ENCODE data around the gene DACT2. TPM values are rescaled to one million over a fixed set of nuclear protein-coding genes. Genes with fewer than 3 reads are reported as not detected.

Gene DACT2
- total RNA-seq, 1 donor: not detected

DNA sequence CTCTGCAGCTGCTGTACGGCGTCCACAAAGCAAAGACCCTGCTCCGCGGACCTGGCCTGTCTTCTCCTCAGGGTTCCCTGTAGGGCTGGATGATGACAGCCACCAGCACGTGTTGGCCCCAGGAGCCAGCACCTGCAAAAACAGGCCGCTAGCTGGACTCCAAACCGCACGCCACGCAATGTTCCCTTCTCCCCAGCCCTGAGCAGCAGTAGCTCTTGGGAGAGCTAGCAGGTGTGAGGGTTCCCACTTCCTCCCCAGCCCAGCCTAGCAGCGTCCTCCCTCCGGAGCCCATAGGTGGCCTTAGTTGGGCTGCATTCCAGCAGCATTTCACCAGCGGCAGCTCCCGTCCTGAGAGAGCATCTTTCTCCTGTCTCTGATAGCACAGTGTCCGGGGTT, 42.3 kb downstream of the DACT2 start:
- no peaks in the 10 kb centered on the region for H4K20me1 ChIP-seq (ENCODE audit: insufficient read depth, low read length)
- DNase-seq (ENCODE audit: insufficient read length, low spot score, missing footprints): no peak
- no peaks in the 10 kb centered on the region for H3K36me3 ChIP-seq (ENCODE audit: insufficient read depth, low read length)
- no peaks in the 10 kb centered on the region for H3K9me3 ChIP-seq (ENCODE audit: low read depth, low read length)
- TF ChIP-seq, protein P1, sequence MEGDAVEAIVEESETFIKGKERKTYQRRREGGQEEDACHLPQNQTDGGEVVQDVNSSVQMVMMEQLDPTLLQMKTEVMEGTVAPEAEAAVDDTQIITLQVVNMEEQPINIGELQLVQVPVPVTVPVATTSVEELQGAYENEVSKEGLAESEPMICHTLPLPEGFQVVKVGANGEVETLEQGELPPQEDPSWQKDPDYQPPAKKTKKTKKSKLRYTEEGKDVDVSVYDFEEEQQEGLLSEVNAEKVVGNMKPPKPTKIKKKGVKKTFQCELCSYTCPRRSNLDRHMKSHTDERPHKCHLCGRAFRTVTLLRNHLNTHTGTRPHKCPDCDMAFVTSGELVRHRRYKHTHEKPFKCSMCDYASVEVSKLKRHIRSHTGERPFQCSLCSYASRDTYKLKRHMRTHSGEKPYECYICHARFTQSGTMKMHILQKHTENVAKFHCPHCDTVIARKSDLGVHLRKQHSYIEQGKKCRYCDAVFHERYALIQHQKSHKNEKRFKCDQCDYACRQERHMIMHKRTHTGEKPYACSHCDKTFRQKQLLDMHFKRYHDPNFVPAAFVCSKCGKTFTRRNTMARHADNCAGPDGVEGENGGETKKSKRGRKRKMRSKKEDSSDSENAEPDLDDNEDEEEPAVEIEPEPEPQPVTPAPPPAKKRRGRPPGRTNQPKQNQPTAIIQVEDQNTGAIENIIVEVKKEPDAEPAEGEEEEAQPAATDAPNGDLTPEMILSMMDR (IDR thresholded peaks at IDR 0.05; ENCODE audit: extremely low read depth, low read depth, low read length): no peak
- H3K4me3 ChIP-seq (ENCODE audit: insufficient read depth, low read length): no peak overlapping the region
- no peak overlapping the region for H2AFZ ChIP-seq (ENCODE audit: low read length)
- H3K79me2 ChIP-seq (ENCODE audit: insufficient read depth, low read length): no peaks in the 10 kb centered on the region
- no peak overlapping the region for H3K4me2 ChIP-seq (ENCODE audit: insufficient read depth, low read length)
- no peaks in the 10 kb centered on the region for H3K4me1 ChIP-seq (ENCODE audit: insufficient read depth, low read length)
- H3K27me3 ChIP-seq (ENCODE audit: insufficient read depth, low read length): no peaks in the 10 kb centered on the region
- H3K27ac ChIP-seq (ENCODE audit: low read depth, low read length): no peak overlapping the region

DNA sequence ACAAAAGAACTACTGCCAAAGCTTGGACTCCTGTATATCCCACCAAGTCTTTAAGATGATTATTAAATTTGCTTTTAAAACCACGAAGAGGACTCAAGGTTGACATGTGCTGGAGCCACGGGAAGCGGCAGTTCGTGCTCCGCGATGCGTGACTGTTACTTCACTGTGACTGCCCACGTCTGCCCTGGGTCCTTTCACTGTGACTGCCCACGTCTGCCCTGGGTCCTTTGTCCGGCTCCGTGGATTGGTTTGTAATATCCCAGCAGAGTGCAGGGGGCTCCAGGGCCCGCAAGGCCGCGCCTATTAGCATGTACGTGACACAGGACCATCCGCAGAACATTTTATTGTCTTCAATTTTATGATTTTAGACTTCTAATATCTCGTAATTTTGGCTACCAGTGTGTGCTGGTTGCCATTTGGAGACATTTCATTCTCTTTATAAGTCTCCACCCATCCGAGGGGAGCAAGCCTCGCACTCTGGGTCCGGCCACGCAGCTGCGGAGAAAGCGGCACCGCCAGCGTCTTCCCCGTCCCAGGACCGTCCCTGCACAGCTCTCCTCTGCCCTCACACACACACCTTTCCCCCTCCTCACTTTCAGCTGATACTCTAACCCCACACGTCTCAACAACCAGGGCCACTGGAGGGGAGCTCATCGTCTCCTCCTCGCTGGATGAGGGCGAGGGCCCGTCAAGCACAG, 42.9 kb downstream of the DACT2 start:
- TF ChIP-seq, protein P1 (IDR thresholded peaks at IDR 0.05; ENCODE audit: extremely low read depth, low read depth, low read length): no peak
- no peaks in the 10 kb centered on the region for H3K4me1 ChIP-seq (ENCODE audit: insufficient read depth, low read length)
- H3K36me3 ChIP-seq (ENCODE audit: insufficient read depth, low read length): no peaks in the 10 kb centered on the region
- H3K9me3 ChIP-seq (ENCODE audit: low read depth, low read length): no peaks in the 10 kb centered on the region
- H4K20me1 ChIP-seq (ENCODE audit: insufficient read depth, low read length): no peaks in the 10 kb centered on the region
- no peak overlapping the region for H2AFZ ChIP-seq (ENCODE audit: low read length)
- no peaks in the 10 kb centered on the region for H3K79me2 ChIP-seq (ENCODE audit: insufficient read depth, low read length)
- H3K4me2 ChIP-seq (ENCODE audit: insufficient read depth, low read length): no peak overlapping the region
- H3K27me3 ChIP-seq (ENCODE audit: insufficient read depth, low read length): no peaks in the 10 kb centered on the region
- H3K4me3 ChIP-seq (ENCODE audit: insufficient read depth, low read length): no peak overlapping the region
- H3K27ac ChIP-seq (ENCODE audit: low read depth, low read length): no peak overlapping the region
- DNase-seq (ENCODE audit: insufficient read length, low spot score, missing footprints): peak; percentile 48

GRCh38 chr6:168275168-168275567, 44.4 kb downstream of the DACT2 start:
- Histone ChIP-seq H3K36me3 (ENCODE audit: insufficient read depth, low read length) (no peaks in the 10 kb centered on the region), H3K27me3 (ENCODE audit: insufficient read depth, low read length) (no peaks in the 10 kb centered on the region), H2AFZ (ENCODE audit: low read length) (no peak overlapping the region), H3K4me3 (ENCODE audit: insufficient read depth, low read length) (no peak overlapping the region), H3K4me2 (ENCODE audit: insufficient read depth, low read length) (no peak overlapping the region), H3K27ac (ENCODE audit: low read depth, low read length) (no peak overlapping the region), H3K9me3 (ENCODE audit: low read depth, low read length) (no peaks in the 10 kb centered on the region), H3K79me2 (ENCODE audit: insufficient read depth, low read length) (no peaks in the 10 kb centered on the region), H4K20me1 (ENCODE audit: insufficient read depth, low read length) (no peaks in the 10 kb centered on the region), H3K4me1 (ENCODE audit: insufficient read depth, low read length) (no peaks in the 10 kb centered on the region)
- TF ChIP-seq, protein P1 (IDR thresholded peaks at IDR 0.05; ENCODE audit: extremely low read depth, low read depth, low read length): no peak
- DNase-seq (ENCODE audit: insufficient read length, low spot score, missing footprints): no peak

DNA sequence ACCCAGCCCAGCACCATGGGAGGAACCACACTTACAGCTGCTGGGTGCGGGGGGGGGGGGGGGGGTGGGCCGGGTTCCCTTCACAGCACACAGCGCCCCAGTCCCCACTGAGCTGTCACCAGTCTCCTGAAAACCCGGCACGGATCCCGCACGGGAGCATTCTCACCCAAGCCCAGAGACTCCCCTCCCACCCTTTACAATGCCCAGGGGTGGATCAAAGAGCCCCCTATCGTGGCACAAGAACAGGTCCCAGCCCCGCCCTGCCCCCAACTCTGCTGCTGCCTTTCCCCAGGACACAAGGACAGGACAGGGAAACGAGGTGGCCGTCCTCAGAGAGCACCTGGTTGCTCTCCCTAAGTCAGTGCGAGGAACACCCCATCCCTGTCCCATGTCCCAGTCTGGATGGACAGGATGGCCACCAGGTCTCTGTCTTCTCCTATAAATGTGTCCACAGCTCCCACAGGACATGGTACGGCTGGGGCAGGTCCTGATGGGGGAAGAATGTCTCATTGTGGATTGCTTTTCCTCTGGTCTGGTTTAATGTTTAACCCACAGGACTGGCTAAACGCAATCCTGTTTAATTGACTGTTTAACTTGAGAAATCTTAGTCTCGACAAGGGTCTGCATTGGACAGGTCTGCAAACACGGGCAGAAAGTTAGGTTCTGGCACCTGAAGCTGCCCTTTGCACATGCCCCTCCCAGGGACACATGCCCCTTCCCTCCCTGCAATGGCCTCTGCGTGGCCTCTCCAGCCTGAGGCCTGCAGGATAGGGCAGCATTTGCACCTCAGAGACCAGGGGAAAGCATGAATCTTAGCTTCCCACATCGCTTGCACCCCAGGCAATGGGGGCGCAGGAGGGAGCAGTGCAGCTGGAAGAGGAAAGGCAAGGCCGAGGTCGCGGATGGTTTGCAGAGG, 45.3 kb downstream of the DACT2 start:
- Histone ChIP-seq H3K4me1 (ENCODE audit: insufficient read depth, low read length) (no peaks in the 10 kb centered on the region), H3K27ac (ENCODE audit: low read depth, low read length) (no peak overlapping the region), H3K4me3 (ENCODE audit: insufficient read depth, low read length) (no peak overlapping the region), H3K79me2 (ENCODE audit: insufficient read depth, low read length) (no peaks in the 10 kb centered on the region), H3K36me3 (ENCODE audit: insufficient read depth, low read length) (no peaks in the 10 kb centered on the region), H2AFZ (ENCODE audit: low read length) (no peak overlapping the region), H3K27me3 (ENCODE audit: insufficient read depth, low read length) (no peaks in the 10 kb centered on the region), H3K9me3 (ENCODE audit: low read depth, low read length) (no peaks in the 10 kb centered on the region), H3K4me2 (ENCODE audit: insufficient read depth, low read length) (no peak overlapping the region), H4K20me1 (ENCODE audit: insufficient read depth, low read length) (no peaks in the 10 kb centered on the region)
- TF ChIP-seq, protein P1 (IDR thresholded peaks at IDR 0.05; ENCODE audit: extremely low read depth, low read depth, low read length): no peak
- no peak for DNase-seq (ENCODE audit: insufficient read length, low spot score, missing footprints)

All from osteoblast (primary cell).